ENCODE results near the gene TMEM179.

GRCh38 chr14:104593241-104593701, 11.3 kb downstream of the TMEM179 start:
- TF ChIP-seq CTCF (IDR thresholded peaks at IDR 0.05), result no peak
- no peak for TF ChIP-seq POLR2AphosphoS5 (IDR thresholded peaks at IDR 0.05)
- TF ChIP-seq POLR2A (IDR thresholded peaks at IDR 0.05), result no peak
- TF ChIP-seq EP300 (IDR thresholded peaks at IDR 0.05), result no peak

Measured in upper lobe of left lung (tissue), 4 donors.